Endothelial cell of umbilical vein (primary cell): ENCODE measurements around the gene GPR160. TPM values are rescaled to one million over a fixed set of nuclear protein-coding genes. Genes with fewer than 3 reads are reported as not detected.
A peak's percentile ranks its signal among the peaks of the same experiment; 100 is the strongest.

Experiments
- BruUV-seq: library from RNA; stranded (reverse); fragments of 400-500 nt; replicated peaks from 2 replicates; lab custom pipeline; 2021; lab: Mats Ljungman, UMichigan
- CTCF ChIA-PET: fragments of 300-600, 350-600 bp; sonication (Branson Sonifier 250); formaldehyde crosslinking; loops from one replicate; lab custom pipeline; 2021; ENCODE audit warnings: antibody characterized with exemption, inconsistent platforms; lab: Charles Lee
- POLR2A ChIA-PET: fragments of 300-600, 350-600 bp; sonication (Branson Sonifier 250); formaldehyde crosslinking; loops from one replicate; lab custom pipeline; 2021; ENCODE audit warnings: antibody characterized with exemption, inconsistent platforms; lab: Charles Lee
- DNase-seq: peaks from one replicate; pipeline ENCODE4 v3.0.0-alpha.2; 2011; ENCODE audit warnings: low read depth, low spot score
- FAIRE-seq: peaks from 2 replicates; lab custom pipeline; 2011; peaks lifted over from hg19 to GRCh38; lab: Jason Lieb, UNC
- H2AFZ ChIP-seq: 2 replicates; pipeline ENCODE4 v1.6.0; 2012; ENCODE audit warnings: low read depth, low read length, control low read depth, inconsistent platforms
- H3K27ac ChIP-seq: 2 replicates; pipeline ENCODE4 v1.5.1; 2011; ENCODE audit warnings: low read depth, mild to moderate bottlenecking, control low read depth, low read length, moderate library complexity; ENCODE audit not compliant: insufficient read depth
- H3K27me3 ChIP-seq, 2 experiments: 2 replicates each; pipeline versions ENCODE4 v1.6.0 to v1.6.1; 2011; ENCODE audit warnings: low read length in 2 of 2, mixed read lengths in 1 of 2; ENCODE audit not compliant: control insufficient read depth in 2 of 2, insufficient read depth in 2 of 2
- H3K36me3 ChIP-seq, 2 experiments: 2 replicates in 1 of 2; 3 replicates in 1 of 2; pipeline ENCODE4 v1.5.1; 2011; ENCODE audit warnings: low read length in 2 of 2, mild to moderate bottlenecking in 1 of 2, moderate library complexity in 1 of 2; ENCODE audit not compliant: control insufficient read depth in 2 of 2, insufficient read depth in 2 of 2; ENCODE audit errors: extremely low read depth in 1 of 2
- H3K4me1 ChIP-seq: 3 replicates; pipeline ENCODE4 v1.5.1; 2011; ENCODE audit warnings: mild to moderate bottlenecking, low read length; ENCODE audit not compliant: control insufficient read depth, insufficient read depth; ENCODE audit errors: extremely low read depth
- H3K4me2 ChIP-seq: 2 replicates; pipeline ENCODE4 v1.6.1; 2011; ENCODE audit warnings: low read length, control low read depth, mixed read lengths; ENCODE audit not compliant: insufficient read depth
- H3K4me3 ChIP-seq, 3 experiments: fragments of 200-600 bp in 1 of 3; sonication (generic), shearing (Covaris generic) in 1 of 3; replicated peaks in 1 of 3; 2 replicates each; pipeline ENCODE4 v1.5.1; 2011 to 2016; ENCODE audit warnings: control low read depth in 3 of 3, low read length in 3 of 3, mild to moderate bottlenecking in 2 of 3, inconsistent platforms in 1 of 3, low read depth in 1 of 3, moderate library complexity in 1 of 3; ENCODE audit not compliant: insufficient read depth in 1 of 3
- H3K79me2 ChIP-seq: 2 replicates; pipeline ENCODE4 v1.6.0; 2012; ENCODE audit warnings: low read length, inconsistent platforms; ENCODE audit not compliant: control insufficient read depth, insufficient read depth
- H3K9ac ChIP-seq: replicated peaks from 2 replicates; pipeline ENCODE3; 2011; ENCODE audit warnings: low read length, control low read depth; ENCODE audit not compliant: insufficient read depth; ENCODE audit errors: extremely low read depth
- H3K9me1 ChIP-seq: replicated peaks from 3 replicates; pipeline ENCODE4 v1.6.0; 2011; ENCODE audit warnings: mild to moderate bottlenecking, low read length; ENCODE audit not compliant: control insufficient read depth, insufficient read depth; ENCODE audit errors: extremely low read depth
- H3K9me3 ChIP-seq: replicated peaks from 2 replicates; pipeline ENCODE4 v1.5.1; 2012; ENCODE audit warnings: low read length, inconsistent platforms; ENCODE audit not compliant: control insufficient read depth, insufficient read depth
- H4K20me1 ChIP-seq: replicated peaks from 2 replicates; pipeline ENCODE3; 2011; ENCODE audit warnings: mild to moderate bottlenecking, low read length; ENCODE audit not compliant: control insufficient read depth, insufficient read depth; ENCODE audit errors: extremely low read depth
- EZH2 ChIP-seq: IDR thresholded peaks from 2 replicates; pipeline ENCODE4 v1.6.1; 2012; ENCODE audit warnings: borderline replicate concordance, low read depth, mild to moderate bottlenecking, moderate library complexity, low read length, inconsistent platforms; ENCODE audit not compliant: severe bottlenecking
- FOS ChIP-seq: IDR thresholded peaks from 2 replicates; pipeline ENCODE4 v1.6.1; 2011; ENCODE audit warnings: mild to moderate bottlenecking, low read length, moderate library complexity, borderline replicate concordance; ENCODE audit not compliant: insufficient read depth
- GATA2 ChIP-seq: IDR thresholded peaks from 2 replicates; pipeline ENCODE4 v1.7.0; 2011; ENCODE audit warnings: low read depth, mild to moderate bottlenecking, moderate library complexity, mixed read lengths, low read length; ENCODE audit not compliant: insufficient read length, insufficient read depth
- JUN ChIP-seq: IDR thresholded peaks from 2 replicates; pipeline ENCODE4 v1.6.1; 2011; ENCODE audit warnings: borderline replicate concordance, low read depth; ENCODE audit not compliant: insufficient read length, insufficient read depth
- MYC ChIP-seq: IDR thresholded peaks from one replicate; pipeline ENCODE4 v1.6.1; 2011; ENCODE audit warnings: mild to moderate bottlenecking, low read depth, low read length
- POLR2A ChIP-seq: IDR thresholded peaks from 2 replicates; pipeline ENCODE4 v1.6.1; 2012; ENCODE audit warnings: low read depth, mild to moderate bottlenecking, control low read depth, low read length
- POLR2AphosphoS5 ChIP-seq: IDR thresholded peaks from 2 replicates; pipeline ENCODE4 v1.6.1; 2012; ENCODE audit warnings: low read depth, mild to moderate bottlenecking, control low read depth, low read length, moderate library complexity; ENCODE audit not compliant: insufficient read depth
- dilution Hi-C: fragments of 300-500 bp; cut with MboI; formaldehyde crosslinking; loops from one replicate; pipeline ENCODE4 v1.15.0; 2019; ENCODE audit warnings: low sequenced_read_pairs; ENCODE audit not compliant: extremely low pct_ligation_motif_present
- intact Hi-C: fragments of 100-400 bp; cut with micrococcal nuclease; formaldehyde crosslinking; loops from one replicate; pipeline ENCODE4 v1.10.0; 2022
- polyA plus RNA-seq, 4 experiments: library from polyadenylated mRNA; depleted of rRNA in 3 of 4; stranded (reverse) in 3 of 4; unstranded in 1 of 4; fragments of >200 nt; gene quantifications; 2 replicates each; pipeline versions ENCODE4 v1.2.1 to v1.2.3, GENCODE V29; 2011 to 2012; ENCODE audit warnings: missing spikeins in 1 of 4
- total RNA-seq: library from RNA; stranded (reverse); gene quantifications from 2 replicates; pipeline ENCODE4 v1.2.3, GENCODE V29; 2021
- TF ChIP-seq, protein P1 (sequence below), 2 donors: IDR thresholded peaks; 1 replicate in 1 of 2; 2 replicates in 1 of 2; pipeline ENCODE4 v1.5.1; 2011; ENCODE audit warnings: low read length in 2 of 2, mild to moderate bottlenecking in 2 of 2, moderate library complexity in 2 of 2, control low read depth in 1 of 2, inconsistent platforms in 1 of 2, low read depth in 1 of 2; ENCODE audit not compliant: insufficient read depth in 1 of 2; ENCODE audit errors: extremely low read depth in 1 of 2
- TF ChIP-seq, protein P2 (sequence below): IDR thresholded peaks from 2 replicates; pipeline ENCODE4 v1.6.1; 2011; ENCODE audit not compliant: insufficient read depth, insufficient read length

The GPR160 gene
- total and polyA plus RNA-seq, 2 donors (not counting 3 experiments of a cell fraction or from before 2014, with no cell fraction given), result 0.39 to 1.3 TPM

DNA sequence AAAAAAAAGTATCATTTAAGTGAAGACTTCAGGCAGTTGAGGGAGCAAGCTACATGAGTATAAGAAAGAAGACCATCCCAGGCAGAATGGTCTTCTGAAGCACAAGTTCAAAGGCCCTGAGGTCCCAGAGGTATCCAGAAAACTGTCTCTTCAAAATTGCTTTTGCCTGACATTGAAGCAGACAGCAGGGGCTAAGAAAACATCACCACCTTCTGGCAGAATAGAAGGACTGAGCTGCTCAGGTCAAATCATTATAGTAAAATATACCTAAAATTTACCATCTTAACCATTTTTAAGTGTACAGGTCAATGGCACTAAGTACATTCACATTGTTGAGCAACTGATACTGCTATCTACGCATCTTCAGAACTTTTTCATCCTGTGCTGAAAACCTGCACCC, 16.4 kb downstream of the GPR160 start:
- no peaks in the 10 kb centered on the region for H3K9me3 ChIP-seq
- TF ChIP-seq POLR2AphosphoS5, result no peak
- TF ChIP-seq, protein P1, sequence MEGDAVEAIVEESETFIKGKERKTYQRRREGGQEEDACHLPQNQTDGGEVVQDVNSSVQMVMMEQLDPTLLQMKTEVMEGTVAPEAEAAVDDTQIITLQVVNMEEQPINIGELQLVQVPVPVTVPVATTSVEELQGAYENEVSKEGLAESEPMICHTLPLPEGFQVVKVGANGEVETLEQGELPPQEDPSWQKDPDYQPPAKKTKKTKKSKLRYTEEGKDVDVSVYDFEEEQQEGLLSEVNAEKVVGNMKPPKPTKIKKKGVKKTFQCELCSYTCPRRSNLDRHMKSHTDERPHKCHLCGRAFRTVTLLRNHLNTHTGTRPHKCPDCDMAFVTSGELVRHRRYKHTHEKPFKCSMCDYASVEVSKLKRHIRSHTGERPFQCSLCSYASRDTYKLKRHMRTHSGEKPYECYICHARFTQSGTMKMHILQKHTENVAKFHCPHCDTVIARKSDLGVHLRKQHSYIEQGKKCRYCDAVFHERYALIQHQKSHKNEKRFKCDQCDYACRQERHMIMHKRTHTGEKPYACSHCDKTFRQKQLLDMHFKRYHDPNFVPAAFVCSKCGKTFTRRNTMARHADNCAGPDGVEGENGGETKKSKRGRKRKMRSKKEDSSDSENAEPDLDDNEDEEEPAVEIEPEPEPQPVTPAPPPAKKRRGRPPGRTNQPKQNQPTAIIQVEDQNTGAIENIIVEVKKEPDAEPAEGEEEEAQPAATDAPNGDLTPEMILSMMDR (IDR thresholded peaks at IDR 0.05; ENCODE audit: extremely low read depth in 1 of 2, insufficient read depth in 1 of 2, low read depth in 1 of 2, low read length in 2 of 2), result peak; percentile 14 to 28
- no peak for TF ChIP-seq EZH2
- no peak for TF ChIP-seq MYC
- no peak overlapping the region for H3K4me2 ChIP-seq
- no TSS peak for BruUV-seq
- ChIA-PET CTCF (interaction anchor here (0.7 to 2.3 kb wide), 17 partner anchors 8 to 192 kb away, joined by 3 to 18 read pairs (median 4); partner anchors contain the start of genes GPR160 and SEC62), POLR2A (no interaction called here)
- H3K4me3 ChIP-seq, result no peak overlapping the region
- no peaks in the 10 kb centered on the region for H3K27me3 ChIP-seq
- no peaks in the 10 kb centered on the region for H4K20me1 ChIP-seq
- no peaks in the 10 kb centered on the region for H3K36me3 ChIP-seq
- H3K27ac ChIP-seq, result no peak overlapping the region
- H3K9me1 ChIP-seq, result no peaks in the 10 kb centered on the region
- DNase-seq, result peak; percentile 25
- no peak for FAIRE-seq
- dilution Hi-C loops, result no loop called here
- H2AFZ ChIP-seq, result no peak overlapping the region
- no peak overlapping the region for H3K9ac ChIP-seq
- no peaks in the 10 kb centered on the region for H3K79me2 ChIP-seq
- peaks cover 5% of the 10 kb centered on the region for H3K4me1 ChIP-seq
- intact Hi-C loops, result loop anchor here (1.0 kb wide), 1 partner anchor 191 kb away; no protein-coding TSS in a partner anchor

DNA sequence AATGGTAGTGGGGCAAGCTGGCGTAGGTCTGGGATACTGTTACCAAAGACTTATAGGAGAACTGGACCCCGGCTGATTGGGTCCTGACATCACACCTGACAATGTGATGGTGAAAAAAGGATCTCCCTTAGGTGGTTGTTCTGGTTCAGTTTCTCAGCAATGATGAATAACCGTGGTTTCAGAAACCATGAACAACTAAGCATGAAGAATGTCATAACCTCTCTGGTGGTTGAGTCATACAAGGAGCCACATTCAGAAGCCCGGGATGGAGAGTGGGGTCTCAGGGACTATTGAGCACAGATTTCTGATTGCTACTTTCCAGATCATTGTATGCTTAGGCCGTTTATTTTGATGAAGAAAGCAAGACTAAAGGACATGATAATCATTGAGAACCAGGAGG, 17.4 kb downstream of the GPR160 start:
- Histone ChIP-seq H3K9ac (no peak overlapping the region), H3K27me3 (no peaks in the 10 kb centered on the region), H3K9me1 (no peaks in the 10 kb centered on the region), H3K79me2 (no peaks in the 10 kb centered on the region), H3K9me3 (no peaks in the 10 kb centered on the region), H3K4me3 (no peak overlapping the region), H3K4me2 (no peak overlapping the region), H3K27ac (no peak overlapping the region), H2AFZ (no peak overlapping the region), H3K4me1 (no peaks in the 10 kb centered on the region), H3K36me3 (no peaks in the 10 kb centered on the region), H4K20me1 (no peaks in the 10 kb centered on the region)
- FAIRE-seq (no peak), DNase-seq (no peak)
- intact Hi-C loops (no loop called here), dilution Hi-C loops (no loop called here)
- no TSS peak for BruUV-seq
- ChIA-PET CTCF (interaction anchor here (1.2 to 1.3 kb wide), 2 partner anchors 9 to 32 kb away, joined by 3 to 4 read pairs; no protein-coding TSS in a partner anchor), POLR2A (no interaction called here)
- TF ChIP-seq POLR2A (no peak), FOS (no peak), POLR2AphosphoS5 (no peak), EZH2 (no peak), GATA2 (no peak), MYC (no peak), JUN (no peak)
- TF ChIP-seq, protein P1 (IDR thresholded peaks at IDR 0.05; ENCODE audit: extremely low read depth in 1 of 2, insufficient read depth in 1 of 2, low read depth in 1 of 2, low read length in 2 of 2), result no peak
- TF ChIP-seq, protein P2, sequence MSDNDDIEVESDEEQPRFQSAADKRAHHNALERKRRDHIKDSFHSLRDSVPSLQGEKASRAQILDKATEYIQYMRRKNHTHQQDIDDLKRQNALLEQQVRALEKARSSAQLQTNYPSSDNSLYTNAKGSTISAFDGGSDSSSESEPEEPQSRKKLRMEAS, result no peak
